ENCODE results near the gene COMMD2. TPM values are rescaled to one million over a fixed set of nuclear protein-coding genes. Genes with fewer than 3 reads are reported as not detected.

The COMMD2 gene
- total RNA-seq, 1 donor, result 39.8 TPM

DNA sequence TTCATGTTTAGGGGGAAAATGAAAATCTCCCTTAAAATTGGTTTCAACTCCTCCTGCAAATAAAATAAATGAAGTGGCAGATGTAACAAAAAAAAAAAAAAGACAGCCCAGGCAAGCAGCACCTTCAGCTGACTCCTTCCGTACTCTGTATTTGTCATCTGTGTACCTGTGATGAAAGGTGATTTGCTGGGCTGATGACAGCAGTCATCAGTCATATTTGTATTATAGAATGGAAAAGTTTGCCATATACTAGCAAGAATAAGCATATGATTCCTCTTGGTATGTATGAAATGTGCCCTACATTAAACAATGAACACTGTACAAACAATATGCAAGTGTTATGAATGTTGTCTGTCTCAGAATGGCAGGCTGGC lies 50.3 kb downstream of the COMMD2 start:
- no peaks in the 10 kb centered on the region for H3K27me3 ChIP-seq (ENCODE audit: insufficient read depth, low read length)
- no peak overlapping the region for H3K4me3 ChIP-seq (ENCODE audit: low read length)
- no peaks in the 10 kb centered on the region for H3K4me1 ChIP-seq (ENCODE audit: insufficient read depth, low read length)
- no peaks in the 10 kb centered on the region for H3K9me3 ChIP-seq (ENCODE audit: low read depth, low read length)

- H3K4me3 ChIP-seq (ENCODE audit: low read length), result peak overlapping the region; percentile 14
Measured at GRCh38 chr3:149701206-149701976, 50.9 kb downstream of the COMMD2 start.

More at GRCh38 chr3:149701206-149701976, 50.9 kb downstream of the COMMD2 start:
- no peaks in the 10 kb centered on the region for H3K27me3 ChIP-seq (ENCODE audit: insufficient read depth, low read length)
- H3K4me1 ChIP-seq (ENCODE audit: insufficient read depth, low read length), result no peaks in the 10 kb centered on the region
- no peaks in the 10 kb centered on the region for H3K9me3 ChIP-seq (ENCODE audit: low read depth, low read length)

Other genes with a start within 250 kb of the COMMD2 start
- gene WWTR1, start 94.5 kb downstream of the COMMD2 start, total RNA-seq, result 0.31 TPM
- gene ANKUB1, start 40.1 kb upstream of the COMMD2 start, total RNA-seq, result not detected
- 170 TPM for gene RNF13, start 60.7 kb upstream of the COMMD2 start, total RNA-seq
- gene PFN2, start 218.4 kb upstream of the COMMD2 start, total RNA-seq, result 9.4 TPM

Data from mononuclear cell (primary cell).